ENCODE data around the gene WSB1.

The WSB1 gene

DNA sequence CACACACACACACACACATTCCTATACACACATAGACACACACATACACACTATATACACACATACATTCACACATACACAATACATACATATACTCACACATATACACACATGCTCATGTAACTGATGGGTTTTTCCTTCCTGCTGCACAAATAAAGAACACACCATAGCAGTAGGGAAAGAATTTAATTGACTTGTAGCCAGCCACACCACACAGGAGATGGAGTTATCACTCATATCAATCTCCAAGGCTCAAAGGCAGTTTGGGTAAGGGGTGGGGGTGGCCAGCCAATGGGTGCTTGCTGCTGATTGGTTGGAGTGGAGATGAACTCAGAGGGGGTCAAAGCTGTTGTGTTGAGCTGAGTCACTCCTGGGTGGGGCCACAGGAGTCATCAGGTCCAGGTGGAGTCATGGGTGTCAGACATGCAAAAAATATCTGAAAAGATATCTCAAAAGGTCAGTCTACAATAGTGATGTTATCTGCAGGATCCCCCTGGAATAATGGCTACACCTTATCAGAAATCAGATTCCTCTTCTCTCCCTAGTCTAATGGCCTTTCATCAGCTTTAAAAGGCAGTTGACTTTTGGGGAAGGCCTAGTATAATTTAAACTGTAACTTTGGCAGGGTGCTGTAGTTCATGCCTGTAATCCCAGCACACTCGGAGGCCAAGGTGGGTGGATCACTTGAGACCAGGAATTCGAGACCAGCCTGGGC, 46.1 kb downstream of the WSB1 start:
- TF ChIP-seq, protein P1, sequence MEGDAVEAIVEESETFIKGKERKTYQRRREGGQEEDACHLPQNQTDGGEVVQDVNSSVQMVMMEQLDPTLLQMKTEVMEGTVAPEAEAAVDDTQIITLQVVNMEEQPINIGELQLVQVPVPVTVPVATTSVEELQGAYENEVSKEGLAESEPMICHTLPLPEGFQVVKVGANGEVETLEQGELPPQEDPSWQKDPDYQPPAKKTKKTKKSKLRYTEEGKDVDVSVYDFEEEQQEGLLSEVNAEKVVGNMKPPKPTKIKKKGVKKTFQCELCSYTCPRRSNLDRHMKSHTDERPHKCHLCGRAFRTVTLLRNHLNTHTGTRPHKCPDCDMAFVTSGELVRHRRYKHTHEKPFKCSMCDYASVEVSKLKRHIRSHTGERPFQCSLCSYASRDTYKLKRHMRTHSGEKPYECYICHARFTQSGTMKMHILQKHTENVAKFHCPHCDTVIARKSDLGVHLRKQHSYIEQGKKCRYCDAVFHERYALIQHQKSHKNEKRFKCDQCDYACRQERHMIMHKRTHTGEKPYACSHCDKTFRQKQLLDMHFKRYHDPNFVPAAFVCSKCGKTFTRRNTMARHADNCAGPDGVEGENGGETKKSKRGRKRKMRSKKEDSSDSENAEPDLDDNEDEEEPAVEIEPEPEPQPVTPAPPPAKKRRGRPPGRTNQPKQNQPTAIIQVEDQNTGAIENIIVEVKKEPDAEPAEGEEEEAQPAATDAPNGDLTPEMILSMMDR (IDR thresholded peaks at IDR 0.05; ENCODE audit: borderline replicate concordance, control extremely low read depth, extremely low read depth, insufficient read depth, missing control alignments) = no peak
- in situ Hi-C loops (cut with MboI; ENCODE audit: low sequenced_read_pairs, unreplicated experiment) = loop anchor here (10.0 to 25.0 kb wide), 2 partner anchors 95 to 278 kb away; no protein-coding TSS in a partner anchor
- DNase-seq (ENCODE audit: low spot score) = no peak

DNA sequence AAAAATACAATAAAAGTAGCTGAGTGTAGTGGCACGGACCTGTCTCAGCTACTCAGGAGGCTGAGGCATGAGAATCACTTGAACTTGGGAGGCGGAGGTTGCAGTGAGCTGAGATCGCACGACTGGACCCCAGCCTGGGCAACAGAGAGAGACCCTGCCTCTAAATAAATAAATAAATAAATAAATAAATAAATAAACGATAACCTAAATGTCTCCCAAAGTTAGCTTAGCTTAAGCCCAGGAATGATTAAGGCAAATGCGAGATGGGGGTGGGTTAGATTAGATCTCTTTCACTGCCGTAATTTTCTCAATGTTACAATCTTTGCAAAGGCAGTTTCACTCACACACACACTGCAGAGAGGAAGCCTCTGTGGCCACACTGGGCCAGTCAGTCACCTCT, 46.7 kb downstream of the WSB1 start:
- TF ChIP-seq, protein P1 (IDR thresholded peaks at IDR 0.05; ENCODE audit: borderline replicate concordance, control extremely low read depth, extremely low read depth, insufficient read depth, missing control alignments) = no peak
- in situ Hi-C loops (cut with MboI; ENCODE audit: low sequenced_read_pairs, unreplicated experiment) = loop anchor here (25.0 kb wide), 1 partner anchor 278 kb away; no protein-coding TSS in a partner anchor
- no peak for DNase-seq (ENCODE audit: low spot score)

DNA sequence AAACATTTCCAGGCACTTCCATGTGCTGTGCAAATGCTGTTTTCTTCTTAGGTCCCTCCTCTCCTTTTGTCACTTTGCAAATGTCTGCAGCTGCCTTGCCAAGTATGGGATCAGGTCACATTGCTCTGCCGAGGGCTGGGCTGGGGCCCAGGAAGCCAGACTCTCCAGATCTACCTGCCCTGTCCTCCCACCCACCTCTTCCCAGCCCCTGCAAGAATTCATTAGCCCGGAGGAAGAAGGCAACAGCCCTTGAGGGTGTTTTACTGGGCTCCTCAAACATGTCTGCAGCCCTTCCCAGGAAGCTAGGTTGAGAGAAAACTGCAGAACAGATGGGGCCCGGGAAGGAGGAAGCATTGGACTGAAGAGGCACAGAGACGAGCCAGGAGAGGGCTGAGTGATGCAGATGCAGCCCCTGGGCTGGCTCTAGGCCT, 47.1 kb downstream of the WSB1 start:
- DNase-seq (ENCODE audit: low spot score) = no peak
- in situ Hi-C loops (cut with MboI; ENCODE audit: low sequenced_read_pairs, unreplicated experiment) = loop anchor here (25.0 kb wide), 1 partner anchor 279 kb away; no protein-coding TSS in a partner anchor
- TF ChIP-seq, protein P1 (IDR thresholded peaks at IDR 0.05; ENCODE audit: borderline replicate concordance, control extremely low read depth, extremely low read depth, insufficient read depth, missing control alignments) = no peak

DNA sequence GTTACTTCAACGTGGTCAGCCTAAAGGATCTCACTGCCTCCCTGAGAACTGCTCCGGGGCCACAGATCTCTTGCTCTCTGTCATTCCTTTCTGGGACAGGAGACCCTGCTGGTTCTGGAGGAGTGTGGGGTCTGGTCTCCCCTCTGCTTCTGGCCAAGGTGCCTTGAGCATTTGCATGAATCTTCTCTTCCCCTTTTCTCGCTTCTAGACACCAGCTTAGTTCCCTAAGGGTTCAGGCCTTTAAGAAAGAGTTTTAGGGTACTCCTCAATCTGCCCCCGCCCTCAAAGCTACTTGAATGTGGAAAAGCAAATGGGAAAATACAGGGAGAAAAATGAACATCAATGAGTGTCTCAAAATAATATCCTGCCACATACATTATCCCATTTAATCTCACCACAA, 48.1 kb downstream of the WSB1 start:
- TF ChIP-seq, protein P1 (IDR thresholded peaks at IDR 0.05; ENCODE audit: borderline replicate concordance, control extremely low read depth, extremely low read depth, insufficient read depth, missing control alignments) = no peak
- no peak for DNase-seq (ENCODE audit: low spot score)
- in situ Hi-C loops (cut with MboI; ENCODE audit: low sequenced_read_pairs, unreplicated experiment) = loop anchor here (25.0 kb wide), 1 partner anchor 280 kb away; no protein-coding TSS in a partner anchor

DNA sequence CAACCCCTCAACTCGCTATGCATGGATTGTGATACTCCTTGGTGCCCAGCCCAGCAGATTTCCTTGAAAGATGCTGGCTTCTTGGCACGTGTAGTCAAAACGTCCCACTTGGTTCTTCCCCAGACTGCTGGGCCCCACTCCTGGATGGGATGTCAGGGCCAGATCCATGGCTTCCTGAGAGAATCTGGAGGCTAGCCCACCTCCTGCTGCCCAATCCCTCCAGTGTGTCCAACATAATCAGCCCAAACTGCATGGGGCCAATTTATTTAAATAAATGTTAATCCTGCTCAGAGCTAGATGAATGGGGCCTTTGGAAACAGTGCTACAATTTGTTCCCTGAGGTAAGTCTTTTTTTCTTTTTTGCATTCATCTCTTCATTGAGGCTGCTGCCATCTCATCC, 49.4 kb downstream of the WSB1 start:
- TF ChIP-seq, protein P1 (IDR thresholded peaks at IDR 0.05; ENCODE audit: borderline replicate concordance, control extremely low read depth, extremely low read depth, insufficient read depth, missing control alignments) = no peak
- in situ Hi-C loops (cut with MboI; ENCODE audit: low sequenced_read_pairs, unreplicated experiment) = loop anchor here (25.0 kb wide), 1 partner anchor 281 kb away; no protein-coding TSS in a partner anchor
- no peak for DNase-seq (ENCODE audit: low spot score)

DNA sequence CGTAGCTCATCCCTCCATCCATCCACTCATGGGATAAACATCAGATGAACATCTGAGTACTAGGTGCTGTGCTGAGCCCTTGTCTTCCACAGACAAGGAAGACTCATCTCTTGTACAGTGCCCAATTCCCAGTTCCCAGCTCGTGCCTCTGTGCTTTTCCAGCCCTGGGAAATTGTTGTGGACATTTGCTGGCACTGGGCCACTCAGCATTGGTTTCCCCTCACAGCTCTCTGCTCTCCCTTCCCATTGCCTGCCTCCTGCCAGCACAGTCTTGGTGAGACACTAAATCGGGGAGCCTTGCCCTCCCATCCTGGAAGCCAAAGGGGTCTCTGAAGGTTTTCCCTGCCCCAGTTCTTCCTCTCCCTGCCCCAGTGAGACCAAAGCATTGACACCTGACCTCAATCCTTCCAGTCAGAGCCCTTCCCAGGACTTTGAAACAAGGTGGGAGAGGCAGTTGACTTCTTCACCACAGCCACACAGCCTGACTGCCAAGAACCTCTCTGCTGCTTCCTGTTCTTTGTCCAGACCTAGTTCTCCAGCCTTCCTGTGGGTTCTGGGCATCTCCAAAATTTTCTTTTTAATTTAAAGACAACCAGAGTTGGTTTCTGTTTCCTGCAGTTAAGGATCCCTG, 50.2 kb downstream of the WSB1 start:
- DNase-seq (ENCODE audit: low spot score) = no peak
- in situ Hi-C loops (cut with MboI; ENCODE audit: low sequenced_read_pairs, unreplicated experiment) = loop anchor here (25.0 kb wide), 1 partner anchor 282 kb away; no protein-coding TSS in a partner anchor
- TF ChIP-seq, protein P1 (IDR thresholded peaks at IDR 0.05; ENCODE audit: borderline replicate concordance, control extremely low read depth, extremely low read depth, insufficient read depth, missing control alignments) = no peak
